Erythroblast (primary cell): ENCODE data around the gene CYP46A1.

Source experiments
- GATA1 ChIP-seq: IDR thresholded peaks from 2 replicates; pipeline ENCODE4 v1.6.1; 2011; ENCODE audit warnings: low read depth, mild to moderate bottlenecking, control low read depth, low read length, moderate library complexity
- POLR2A ChIP-seq: IDR thresholded peaks from 2 replicates; pipeline ENCODE4 v1.6.1; 2011; ENCODE audit warnings: mild to moderate bottlenecking, low read length

- TF ChIP-seq POLR2A (no peak), GATA1 (no peak)
These were observed 4.5 kb downstream of the CYP46A1 start for GRCh38 chr14:99688629-99689028.
